Ascending aorta (tissue), 2 donors: ENCODE measurements around the gene TRAP1. TPM values are rescaled to one million over a fixed set of nuclear protein-coding genes. Genes with fewer than 3 reads are reported as not detected.

Experiments
- DNase-seq, 2 donors: peaks; one replicate each; pipeline ENCODE4 v3.0.0-alpha.2; 2019; ENCODE audit warnings: low spot score in 2 of 2
- H3K27ac ChIP-seq, 2 donors: fragments of 200-600 bp; sonication (generic); one replicate each; pipeline ENCODE4 v1.5.1; 2016 to 2017; ENCODE audit warnings: mild to moderate bottlenecking in 1 of 2
- H3K27me3 ChIP-seq: fragments of 200-600 bp; sonication (generic); one replicate; pipeline ENCODE4 v1.5.1; 2017
- H3K36me3 ChIP-seq, 2 donors: fragments of 200-600 bp; sonication (generic); one replicate each; pipeline ENCODE4 v1.5.1; 2016
- H3K4me1 ChIP-seq, 2 donors: fragments of 200-600 bp; sonication (generic); one replicate each; pipeline ENCODE4 v1.5.1; 2016 to 2017; ENCODE audit warnings: mild to moderate bottlenecking in 1 of 2
- H3K4me3 ChIP-seq, 2 donors: fragments of 200-600 bp; sonication (generic); one replicate each; pipeline ENCODE4 v1.5.1; 2016 to 2017; ENCODE audit warnings: mild to moderate bottlenecking in 1 of 2
- H3K9me3 ChIP-seq, 2 donors: fragments of 200-600 bp; sonication (generic); one replicate each; pipeline ENCODE4 v1.5.1; 2016
- CTCF ChIP-seq, 3 experiments: fragments of 200-600 bp in 2 of 3; fragments of 450-650 bp in 1 of 3; sonication (generic) in 2 of 3; IDR thresholded peaks; one replicate each; pipeline ENCODE4 v1.5.1; 2016 to 2019; ENCODE audit warnings: antibody characterized with exemption in 3 of 3, mild to moderate bottlenecking in 1 of 3, moderate library complexity in 1 of 3
- intact Hi-C: fragments of 100-400 bp; cut with DNase I; formaldehyde crosslinking; loops from one replicate; pipeline ENCODE4 v1.15.1; 2023
- total RNA-seq: library from RNA; depleted of rRNA; stranded (reverse); fragments of >200 nt; gene quantifications from one replicate; pipeline ENCODE4 v1.1.0, GENCODE V29; 2016

TRAP1 gene
- total RNA-seq, 1 donor from 2014 or later, result 169 TPM

- H3K27me3 ChIP-seq, result no peaks in the 10 kb centered on the region
- H3K4me3 ChIP-seq, result no peak overlapping the region
- intact Hi-C loops, result no loop called here
- no peaks in the 10 kb centered on the region for H3K4me1 ChIP-seq
- peaks cover 11 to 29% of the 10 kb centered on the region in 2 donors for H3K36me3 ChIP-seq
- DNase-seq, result peak in 1 of 2 donors; percentile 60
- no peak overlapping the region for H3K27ac ChIP-seq
- no peak for TF ChIP-seq CTCF (IDR thresholded peaks at IDR 0.05)
- H3K9me3 ChIP-seq, result no peaks in the 10 kb centered on the region
Observed at GRCh38 chr16:3641801-3642396, 75.4 kb downstream of the TRAP1 start.

- no peak for TF ChIP-seq CTCF (IDR thresholded peaks at IDR 0.05)
- Histone ChIP-seq H3K4me1 (no peaks in the 10 kb centered on the region), H3K9me3 (no peaks in the 10 kb centered on the region), H3K4me3 (no peak overlapping the region), H3K27me3 (no peaks in the 10 kb centered on the region), H3K36me3 (peaks cover 11 to 29% of the 10 kb centered on the region in 2 donors), H3K27ac (no peak overlapping the region)
- intact Hi-C loops, result no loop called here
- peak in 1 of 2 donors; percentile 43 for DNase-seq
Observed at GRCh38 chr16:3640632-3641501, 76.5 kb downstream of the TRAP1 start.

- no peaks in the 10 kb centered on the region for H3K27me3 ChIP-seq
- H3K4me3 ChIP-seq, result no peak overlapping the region
- H3K9me3 ChIP-seq, result no peaks in the 10 kb centered on the region
- peak in 1 of 2 donors; percentile 21 for DNase-seq
- peaks cover 11 to 29% of the 10 kb centered on the region in 2 donors for H3K36me3 ChIP-seq
- no peak overlapping the region for H3K27ac ChIP-seq
- H3K4me1 ChIP-seq, result no peaks in the 10 kb centered on the region
- TF ChIP-seq CTCF (IDR thresholded peaks at IDR 0.05), result no peak
- intact Hi-C loops, result no loop called here
Observed at GRCh38 chr16:3640207-3640606, 77.1 kb downstream of the TRAP1 start.

- no peaks in the 10 kb centered on the region for H3K27me3 ChIP-seq
- no peak overlapping the region for H3K27ac ChIP-seq
- H3K4me3 ChIP-seq, result no peak overlapping the region
- TF ChIP-seq CTCF (IDR thresholded peaks at IDR 0.05), result no peak
- no peaks in the 10 kb centered on the region for H3K4me1 ChIP-seq
- intact Hi-C loops, result no loop called here
- no peaks in the 10 kb centered on the region for H3K9me3 ChIP-seq
- peak in 1 of 2 donors; percentile 33 for DNase-seq
- H3K36me3 ChIP-seq, result peaks cover 11 to 24% of the 10 kb centered on the region in 2 donors
Observed at GRCh38 chr16:3638916-3639644, 78.2 kb downstream of the TRAP1 start.

GRCh38 chr16:3637371-3637923, 79.9 kb downstream of the TRAP1 start:
- H3K4me3 ChIP-seq, result no peak overlapping the region
- DNase-seq, result peak in 1 of 2 donors; percentile 35
- no peaks in the 10 kb centered on the region for H3K4me1 ChIP-seq
- no peaks in the 10 kb centered on the region for H3K27me3 ChIP-seq
- no peak overlapping the region for H3K27ac ChIP-seq
- TF ChIP-seq CTCF (IDR thresholded peaks at IDR 0.05), result no peak
- intact Hi-C loops, result no loop called here
- H3K9me3 ChIP-seq, result no peaks in the 10 kb centered on the region
- H3K36me3 ChIP-seq, result peaks cover 4 to 24% of the 10 kb centered on the region in 2 donors
